HG02938 (cell line): Measurements from ENCODE around the gene NSRP1.
"Not testable (repeated sequence)": the region's sequence is repeated elsewhere in the genome, so short reads cannot be mapped to it uniquely, and the experiment has no call there.

Source experiments
- ATAC-seq: cut with Tn5 transposase; IDR thresholded peaks from one replicate; pipeline ENCODE4 v1.9.1; 2021; ENCODE audit warnings: mild to moderate bottlenecking, moderate library complexity; ENCODE audit not compliant: unreplicated experiment

Gene NSRP1, protein sequence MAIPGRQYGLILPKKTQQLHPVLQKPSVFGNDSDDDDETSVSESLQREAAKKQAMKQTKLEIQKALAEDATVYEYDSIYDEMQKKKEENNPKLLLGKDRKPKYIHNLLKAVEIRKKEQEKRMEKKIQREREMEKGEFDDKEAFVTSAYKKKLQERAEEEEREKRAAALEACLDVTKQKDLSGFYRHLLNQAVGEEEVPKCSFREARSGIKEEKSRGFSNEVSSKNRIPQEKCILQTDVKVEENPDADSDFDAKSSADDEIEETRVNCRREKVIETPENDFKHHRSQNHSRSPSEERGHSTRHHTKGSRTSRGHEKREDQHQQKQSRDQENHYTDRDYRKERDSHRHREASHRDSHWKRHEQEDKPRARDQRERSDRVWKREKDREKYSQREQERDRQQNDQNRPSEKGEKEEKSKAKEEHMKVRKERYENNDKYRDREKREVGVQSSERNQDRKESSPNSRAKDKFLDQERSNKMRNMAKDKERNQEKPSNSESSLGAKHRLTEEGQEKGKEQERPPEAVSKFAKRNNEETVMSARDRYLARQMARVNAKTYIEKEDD

DNA sequence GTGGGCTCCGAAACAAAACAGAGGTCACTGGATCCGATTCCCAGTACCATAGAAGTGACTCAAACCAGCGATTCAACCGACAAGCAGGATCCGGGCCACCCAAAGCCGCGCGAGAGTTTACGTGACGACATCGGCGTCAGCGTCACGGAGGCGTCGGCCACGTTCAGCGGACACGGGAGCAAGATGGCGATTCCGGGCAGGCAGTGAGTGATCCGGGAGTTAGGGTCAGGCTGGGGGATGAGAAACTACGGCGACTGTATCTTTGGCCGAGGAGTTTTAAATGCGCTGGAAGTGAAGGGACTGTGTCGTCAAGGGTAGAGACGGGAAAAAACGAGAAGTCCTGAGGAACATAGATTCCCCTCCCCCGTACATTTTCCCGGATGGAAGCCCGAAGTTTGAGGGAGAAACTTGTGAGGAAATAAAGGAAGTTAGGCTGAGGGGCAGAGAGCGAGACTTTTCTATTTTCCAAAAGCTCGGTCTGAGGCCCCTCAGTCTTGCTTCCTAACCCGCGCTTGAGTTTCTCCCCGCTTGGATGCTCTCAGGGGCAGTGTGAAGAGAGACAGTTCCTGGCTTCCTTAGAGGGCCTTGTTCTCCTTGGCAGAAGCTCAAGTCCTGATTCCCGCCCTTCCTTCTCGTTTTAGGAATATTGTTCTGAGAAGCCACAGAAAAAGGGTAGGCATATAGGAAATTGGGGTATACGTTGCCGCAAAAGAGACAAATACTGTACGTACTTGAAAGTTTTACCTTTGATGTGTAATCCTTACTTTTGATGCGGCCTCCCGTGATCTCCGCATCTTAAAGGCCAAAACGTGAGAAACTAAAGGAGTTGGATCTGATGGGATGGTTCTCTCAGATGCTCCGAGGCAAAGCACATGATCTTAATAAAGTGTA lies at the start of gene NSRP1:
TSS of gene NSRP1 (plus strand) at position 156 of the 891 bp plus-strand sequence. CDS start at position 184, 28 bp downstream.
- peak; percentile 80 for ATAC-seq

DNA sequence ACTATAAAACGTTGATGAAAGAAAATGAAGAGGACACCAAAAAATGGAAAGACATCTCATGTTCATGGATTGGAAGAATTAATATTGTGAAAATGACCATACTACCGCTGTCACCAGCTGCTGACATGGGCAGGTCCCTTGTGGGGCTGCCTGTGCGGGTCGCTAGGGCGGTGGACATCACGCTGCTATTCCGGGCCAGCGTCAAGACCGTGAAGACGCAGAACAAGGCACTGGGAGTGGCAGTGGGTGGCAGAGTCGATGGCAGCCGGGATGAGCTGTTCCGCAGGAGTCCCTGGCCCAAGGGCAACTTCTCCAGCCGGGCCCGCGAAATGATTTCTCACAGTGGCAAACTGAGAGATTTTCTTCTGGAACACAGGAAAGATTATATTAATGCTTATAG lies 48.2 kb upstream of the NSRP1 start:
- no peak for ATAC-seq

DNA sequence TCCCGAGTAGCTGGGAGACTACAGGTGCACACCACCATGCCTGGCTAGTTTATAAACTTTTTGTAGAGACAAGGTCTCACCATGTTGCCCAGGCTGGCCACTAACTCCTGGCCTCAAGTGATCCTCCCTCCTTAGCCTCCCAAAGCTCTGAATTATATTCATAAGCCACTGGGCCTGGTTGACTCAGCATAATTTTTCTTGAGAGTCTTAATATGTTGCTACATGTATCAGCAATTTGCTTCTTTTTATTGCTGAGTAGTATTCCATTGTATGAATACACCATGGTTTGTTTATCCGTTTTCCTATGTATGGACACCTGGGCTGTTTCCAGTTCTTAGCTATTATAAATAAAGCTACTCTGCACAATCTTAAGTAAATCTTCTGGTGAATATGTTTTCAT lies 42.4 kb upstream of the NSRP1 start:
- ATAC-seq = no peak

DNA sequence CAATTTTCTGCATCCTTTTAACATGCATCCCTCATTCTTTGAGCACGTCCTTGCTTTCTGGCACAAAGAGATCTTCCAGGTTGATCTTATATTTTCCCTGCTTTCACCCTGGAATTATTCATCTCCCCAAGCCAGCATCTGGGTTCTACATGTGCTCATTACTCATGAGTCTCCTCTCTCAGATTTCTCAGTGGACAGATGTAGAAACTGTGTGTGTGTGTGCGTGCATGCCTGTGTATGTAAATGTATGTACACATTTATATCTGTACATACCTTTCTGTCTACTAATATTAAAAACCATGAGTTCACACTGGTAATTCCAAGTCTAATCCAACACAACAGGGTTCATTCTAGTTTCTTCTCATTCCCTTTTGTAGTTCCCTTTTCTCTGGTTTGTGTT lies 41.9 kb upstream of the NSRP1 start:
- no peak for ATAC-seq

DNA sequence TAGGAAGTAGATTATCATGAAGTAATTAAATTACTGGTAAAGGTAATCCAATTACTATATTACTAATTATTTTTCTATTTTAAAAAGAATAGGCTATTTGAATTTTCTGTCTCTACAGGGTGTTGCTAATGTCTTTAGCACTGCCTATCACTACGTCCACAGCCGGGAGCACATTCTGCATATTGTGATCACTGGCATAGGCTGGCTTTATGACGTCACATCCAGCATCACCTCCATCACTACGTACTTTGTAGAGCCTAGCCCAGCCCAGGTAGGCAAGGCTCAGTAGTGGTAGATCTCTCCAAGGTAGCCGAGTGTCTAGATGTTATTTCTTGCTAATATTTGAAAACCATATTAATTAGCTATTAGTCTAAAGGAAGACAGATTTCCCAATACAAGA lies 33.8 kb upstream of the NSRP1 start:
- ATAC-seq = no peak

DNA sequence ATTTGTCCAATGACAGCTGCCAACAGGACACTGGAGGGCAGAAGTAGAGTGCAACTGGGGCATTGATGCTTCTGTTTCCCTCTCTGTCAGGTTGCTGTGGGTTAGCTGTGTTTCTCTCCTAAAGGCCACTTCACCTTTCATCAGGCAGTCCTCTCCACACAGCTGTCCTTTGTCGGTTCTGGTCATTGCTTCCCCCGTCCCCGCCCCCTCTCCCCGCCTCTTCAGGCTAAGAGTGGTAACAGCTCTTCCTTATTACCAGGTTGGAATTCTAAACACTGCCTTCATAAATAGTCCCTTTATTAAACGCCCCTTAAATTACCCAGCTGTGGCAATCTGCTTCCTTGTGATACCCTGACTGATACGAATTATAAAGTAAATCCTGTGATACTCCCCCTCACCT lies 31.8 kb upstream of the NSRP1 start:
- ATAC-seq = no peak

DNA sequence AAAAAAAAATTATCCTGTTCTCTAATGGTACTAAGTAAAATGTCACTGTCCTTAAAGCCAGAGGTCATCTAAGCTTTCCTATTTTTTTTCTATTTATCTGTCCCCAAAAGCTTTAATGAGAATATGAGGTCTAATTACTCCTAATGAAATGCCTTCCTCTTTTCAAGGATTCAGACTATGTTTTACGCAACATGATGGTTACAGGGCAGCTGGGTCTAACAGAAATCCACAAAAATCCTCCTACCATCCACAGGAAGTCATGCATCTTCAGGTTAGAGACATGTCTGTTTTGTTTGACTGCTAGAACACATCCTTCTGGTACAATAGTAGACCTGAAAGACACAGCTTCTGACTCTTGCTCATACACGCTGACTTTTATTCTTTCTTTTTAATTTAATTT lies 29.7 kb upstream of the NSRP1 start:
- ATAC-seq = no peak

DNA sequence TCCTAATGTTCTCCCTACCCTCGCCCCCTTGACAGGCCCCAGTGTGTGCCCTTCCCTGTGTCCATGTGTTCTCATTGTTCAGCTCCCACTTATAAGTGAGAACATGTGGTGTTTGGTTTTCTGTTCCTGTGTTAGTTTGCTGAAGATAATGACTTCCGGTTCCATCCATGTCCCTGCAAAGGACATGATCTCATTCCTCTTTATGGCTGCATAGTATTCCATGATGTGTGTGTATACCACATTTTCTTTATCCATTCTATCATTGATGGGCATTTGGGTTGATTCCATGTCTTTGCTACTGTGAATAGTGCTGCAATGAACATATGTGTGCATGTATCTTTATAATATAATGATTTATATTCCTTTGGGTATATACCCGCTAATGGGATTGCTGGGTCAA lies 29.2 kb upstream of the NSRP1 start:
- not testable (repeated sequence) for ATAC-seq

DNA sequence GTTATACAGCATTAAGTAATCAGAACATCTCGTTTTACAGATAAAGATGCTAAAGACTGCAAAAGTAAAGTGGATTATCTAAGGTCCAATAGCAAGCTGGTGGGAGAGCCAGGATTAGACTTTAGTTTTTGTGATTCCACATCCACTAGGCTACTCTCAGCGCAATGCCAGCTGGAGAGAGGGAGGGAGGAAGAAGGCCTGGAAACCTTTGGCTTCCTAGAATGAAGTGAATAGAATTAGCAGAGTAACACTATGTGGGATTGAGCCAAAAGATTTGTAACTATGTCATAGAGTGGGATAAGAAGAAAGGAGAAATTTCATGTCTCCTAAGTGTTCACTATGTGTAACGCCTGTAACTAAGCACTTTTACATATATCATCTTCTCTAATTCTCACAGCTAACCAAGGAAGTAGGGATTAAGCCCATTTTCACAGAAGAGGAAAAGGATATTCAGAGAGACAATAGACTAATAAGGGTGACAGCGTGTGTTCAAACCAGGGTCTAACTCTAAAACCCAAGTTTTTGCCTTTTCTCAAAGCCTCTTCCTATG lies 25.4 kb upstream of the NSRP1 start:
- ATAC-seq = no peak

DNA sequence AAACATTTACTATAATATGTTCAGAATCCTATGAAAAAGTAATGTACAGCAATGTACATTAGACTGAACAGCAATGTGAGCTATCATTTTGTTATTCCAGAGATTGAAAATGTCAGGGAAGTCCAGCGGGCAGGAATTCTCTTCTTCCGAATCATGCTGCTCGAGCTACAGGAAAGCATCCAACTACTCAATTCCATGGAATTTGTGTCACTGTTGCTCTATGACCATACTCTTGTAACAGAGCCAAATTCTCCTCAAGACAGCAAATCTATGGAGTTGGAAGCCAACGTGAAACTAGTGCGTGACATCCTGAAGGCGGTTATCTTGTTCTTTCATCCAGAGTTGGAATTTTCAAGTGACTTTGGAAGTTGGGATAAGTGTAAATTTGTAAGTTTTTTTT lies 24.8 kb upstream of the NSRP1 start:
- no peak for ATAC-seq

DNA sequence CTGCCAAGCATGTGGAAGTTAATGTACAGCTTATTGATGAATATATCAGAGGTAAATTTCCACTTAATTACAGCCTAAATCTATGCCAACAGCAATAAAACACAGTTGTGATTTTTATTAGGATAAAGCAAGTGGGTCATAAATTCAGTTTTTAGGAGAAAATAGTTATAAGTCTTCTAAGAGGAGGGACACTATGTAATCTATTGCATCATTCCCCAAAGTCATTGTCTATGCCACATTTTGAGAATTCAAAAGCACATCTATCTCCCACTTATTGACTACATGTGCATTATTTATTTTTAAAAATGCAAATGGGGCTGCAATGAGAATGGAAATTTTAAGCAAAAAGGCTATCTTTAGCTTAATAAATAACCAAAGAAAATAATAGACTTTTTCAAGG lies 23.7 kb upstream of the NSRP1 start:
- ATAC-seq = no peak

DNA sequence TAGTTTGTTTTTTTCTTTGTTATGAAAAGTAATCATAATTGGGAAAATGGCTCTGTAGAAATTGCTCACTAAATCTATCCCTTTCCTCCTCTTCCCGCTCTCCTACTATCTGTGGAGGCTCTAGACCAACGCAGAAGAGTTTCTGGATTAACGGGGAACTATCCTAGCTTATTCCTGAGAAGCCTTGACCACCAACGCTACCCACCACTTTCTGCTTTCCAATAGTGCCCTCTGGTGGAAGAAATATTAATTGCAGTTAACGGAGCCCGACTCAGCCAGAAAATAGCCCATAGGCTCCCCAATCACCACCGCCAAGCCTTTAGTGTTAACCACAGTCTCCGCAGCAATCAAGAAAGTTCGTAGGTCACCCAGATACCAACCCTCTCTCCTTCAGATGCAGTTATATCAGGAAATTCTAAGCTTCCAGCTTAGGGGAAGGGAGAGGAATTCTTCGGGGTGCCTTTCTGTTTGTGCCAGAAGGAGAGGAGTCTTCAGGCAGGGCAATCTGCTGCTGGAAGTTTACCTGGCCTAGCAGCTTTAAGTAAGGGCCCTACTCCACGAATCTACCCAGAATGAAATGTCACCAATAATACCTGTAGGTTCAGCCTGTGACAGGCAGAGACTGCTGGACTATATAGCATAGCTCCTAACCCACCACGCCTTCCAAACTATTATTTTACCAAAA lies 23.0 kb upstream of the NSRP1 start:
- ATAC-seq = no peak

DNA sequence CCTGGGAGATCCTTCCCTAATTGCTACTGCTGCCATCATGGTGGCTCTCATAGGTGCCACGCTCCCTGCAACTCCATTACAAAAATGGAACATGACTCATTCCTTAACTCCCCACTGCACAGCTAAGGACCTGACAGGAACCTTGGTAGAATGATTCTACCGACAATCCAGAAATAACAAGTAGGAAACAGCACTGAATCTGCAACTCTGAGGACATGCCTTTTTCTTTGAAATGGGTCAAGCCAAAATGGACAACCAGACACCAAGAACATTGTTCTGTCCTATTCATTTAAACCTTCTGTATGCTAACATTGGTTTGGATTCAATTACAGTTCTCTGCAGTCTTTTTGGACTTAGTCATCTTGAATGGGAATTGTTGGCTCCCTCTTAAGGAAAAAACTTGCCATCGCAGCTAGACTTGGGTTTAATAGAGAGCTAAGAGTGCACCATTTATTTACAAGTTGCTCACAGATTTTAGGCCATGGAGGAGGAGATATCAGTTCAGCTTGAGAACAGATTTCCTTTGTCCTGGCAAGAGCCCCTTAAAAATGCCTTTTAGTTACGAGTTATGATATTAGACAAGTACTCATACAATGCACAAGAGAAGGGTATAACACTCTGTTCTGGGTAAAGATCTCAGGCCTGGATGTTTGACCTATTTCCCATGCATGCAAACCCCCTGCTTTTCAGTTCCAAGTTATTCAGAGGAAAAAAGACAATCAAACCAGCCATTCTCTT lies 20.9 kb upstream of the NSRP1 start:
- no peak for ATAC-seq

DNA sequence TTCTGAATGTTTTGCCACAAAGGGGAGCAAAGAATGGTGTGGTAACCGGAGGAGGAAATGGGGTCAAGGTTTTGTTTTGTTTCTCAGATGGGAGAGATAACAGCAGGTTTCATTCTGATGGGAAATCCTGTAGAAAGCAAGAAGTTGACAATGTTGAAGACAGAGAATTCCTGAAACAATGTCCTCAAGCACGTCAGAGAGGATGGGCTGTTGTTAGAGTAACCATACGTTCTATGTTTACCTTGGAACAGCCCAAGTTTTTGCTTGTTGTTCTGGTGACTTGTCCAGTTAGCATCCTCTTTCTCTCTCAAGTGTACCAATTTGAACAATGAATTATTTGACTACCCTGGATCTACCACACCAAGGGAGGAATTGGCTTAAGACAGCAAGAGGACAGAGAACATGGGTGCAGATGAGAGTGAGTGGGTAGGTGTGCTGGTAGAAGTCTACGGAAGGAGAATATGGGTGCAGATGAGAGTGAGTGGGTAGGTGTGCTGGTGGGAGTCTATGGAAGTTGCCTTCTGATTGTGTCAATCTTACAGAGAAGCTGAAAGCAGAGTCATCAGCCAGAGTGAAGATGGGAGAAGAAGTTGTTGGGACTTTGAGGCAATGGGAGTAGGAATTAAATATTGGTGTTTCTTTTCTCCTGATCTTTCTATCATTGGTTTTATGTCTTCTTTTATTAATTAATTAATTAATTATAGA lies 14.8 kb upstream of the NSRP1 start:
- ATAC-seq = no peak

DNA sequence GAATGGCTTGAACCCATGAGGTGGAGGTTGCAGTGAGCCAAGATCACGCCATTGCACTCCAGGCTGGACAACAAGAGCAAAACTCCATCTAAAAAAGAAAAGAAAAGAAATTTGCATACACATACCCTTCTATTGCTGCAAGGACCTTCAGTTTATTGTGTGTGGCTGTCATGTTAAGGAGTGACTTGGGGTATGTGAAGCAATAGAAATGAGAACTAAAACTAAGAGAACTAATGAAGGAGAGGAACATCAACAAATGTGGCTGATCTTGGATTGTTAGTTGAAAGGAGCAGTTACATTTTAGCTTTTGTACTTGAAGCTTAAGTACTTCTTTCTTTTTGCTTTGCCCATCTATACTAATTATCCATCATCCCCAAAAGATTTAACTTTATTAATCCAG lies 12.7 kb upstream of the NSRP1 start:
- no peak for ATAC-seq

DNA sequence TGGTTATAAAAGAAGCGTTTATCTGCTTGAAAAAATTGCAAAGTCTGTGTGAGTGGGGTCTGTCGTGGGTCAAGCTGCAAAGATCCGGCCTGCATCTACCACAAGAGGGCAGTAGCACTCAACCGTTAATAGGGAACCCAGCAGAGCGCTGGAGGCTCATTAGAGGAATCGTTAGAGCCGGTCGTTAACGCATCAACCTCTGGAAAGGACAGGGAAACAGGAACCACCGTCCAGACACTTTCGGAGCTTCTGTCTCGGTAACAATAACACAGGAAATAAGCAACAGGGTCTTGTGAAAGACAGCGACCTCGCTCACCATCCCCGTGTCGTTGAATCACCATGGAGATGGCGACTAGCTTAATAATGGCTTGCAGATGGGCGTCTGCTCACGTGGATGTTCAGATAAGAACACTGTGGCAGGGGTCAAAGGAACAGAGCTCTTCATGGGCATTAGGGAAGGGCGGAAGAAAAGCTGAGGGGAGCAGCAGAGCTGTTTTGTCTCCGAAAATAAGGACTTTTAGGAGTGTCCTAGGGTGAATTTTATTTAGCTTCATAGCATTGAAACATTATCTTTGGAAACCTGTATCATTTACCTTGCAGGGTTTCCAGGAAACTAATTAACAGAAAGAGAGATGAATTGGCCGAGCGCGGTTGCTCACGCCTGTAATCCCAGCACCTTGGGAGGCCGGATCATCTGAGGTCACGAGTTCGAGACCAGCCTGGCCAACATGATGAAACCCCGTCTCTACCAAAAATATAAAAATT lies 11.9 kb upstream of the NSRP1 start:
- peak; percentile 64 for ATAC-seq

DNA sequence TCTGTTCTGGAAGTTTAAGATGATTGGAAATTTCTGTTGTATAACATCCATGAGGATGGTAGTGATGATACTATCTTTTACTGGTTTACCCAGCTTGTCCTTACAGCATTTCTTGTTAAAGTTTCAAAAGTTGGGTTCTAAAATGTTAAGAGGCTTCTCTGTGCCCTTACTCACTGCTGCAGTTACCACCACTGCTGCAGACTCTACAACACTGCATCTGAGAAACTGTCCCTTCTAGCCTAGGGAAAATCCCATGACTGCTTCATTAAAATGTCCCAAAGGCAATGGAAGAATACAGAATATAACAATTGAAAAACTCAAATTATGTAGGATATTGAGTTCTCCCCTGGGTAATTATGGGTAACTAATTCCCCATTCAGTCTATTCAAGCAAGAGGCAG lies 3.8 kb upstream of the NSRP1 start:
- no peak for ATAC-seq

DNA sequence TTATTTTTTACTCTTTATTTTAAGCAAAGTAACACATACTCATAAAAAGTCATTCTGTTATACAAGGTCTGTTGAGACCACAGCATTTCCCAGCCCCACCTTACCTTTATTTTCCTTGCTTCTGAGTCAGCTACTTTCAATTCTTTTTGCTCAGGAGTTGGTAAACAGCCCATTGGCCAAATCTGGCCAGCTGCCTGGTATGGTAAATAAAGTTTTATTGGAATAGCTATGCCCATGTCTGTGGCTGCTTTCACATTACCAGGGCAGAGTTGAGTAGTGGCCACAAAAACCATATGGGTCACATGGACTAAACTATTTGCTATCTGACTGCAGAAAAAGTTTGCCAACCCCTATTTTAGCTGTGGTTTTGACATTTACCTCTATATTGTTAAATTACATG lies 3.4 kb upstream of the NSRP1 start:
- ATAC-seq = no peak

DNA sequence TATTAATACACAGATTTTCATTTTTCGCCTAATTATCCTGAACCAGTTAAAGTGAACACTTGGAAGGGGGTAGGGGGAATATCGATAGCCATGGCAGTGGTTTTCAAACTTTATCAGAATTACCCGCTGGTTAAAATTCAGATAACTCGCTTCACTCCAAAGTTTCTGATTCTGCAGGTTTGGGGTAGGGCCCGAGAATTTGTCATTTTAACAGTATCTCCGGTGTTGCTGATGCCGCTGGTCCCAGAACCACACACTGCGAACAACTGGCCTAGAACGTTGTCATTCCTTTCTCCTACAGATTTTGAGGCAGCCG lies 313 bp upstream of the NSRP1 start:
- no peak for ATAC-seq
